UCSD-AML1 (cell line): Measurements from ENCODE around the gene SPRR1A.

Experiments
- DNase-seq: peaks from one replicate; lab custom pipeline; 2025; ENCODE audit not compliant: unreplicated experiment; lab: John Stamatoyannopoulos, UW

The SPRR1A gene

DNA sequence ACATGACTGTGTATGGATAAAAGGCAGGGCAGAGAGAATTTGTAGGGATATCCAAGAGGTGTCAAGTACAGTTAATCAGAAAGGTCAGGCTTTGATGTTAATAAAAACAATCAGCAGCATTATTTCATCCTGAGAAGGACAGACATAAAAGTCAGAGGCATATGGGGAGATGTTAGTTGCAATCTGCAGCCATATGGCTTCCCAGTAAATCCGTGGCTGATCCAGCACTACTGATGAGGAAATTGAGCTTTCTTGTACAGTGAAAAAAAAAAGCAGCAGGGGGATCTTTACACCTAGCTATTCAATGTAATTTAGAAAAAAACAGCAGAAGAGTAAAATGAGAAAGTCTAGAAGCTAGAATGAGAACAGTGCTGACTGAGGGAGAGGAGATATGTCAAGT, 44.9 kb downstream of the SPRR1A start:
- no peak for DNase-seq

DNA sequence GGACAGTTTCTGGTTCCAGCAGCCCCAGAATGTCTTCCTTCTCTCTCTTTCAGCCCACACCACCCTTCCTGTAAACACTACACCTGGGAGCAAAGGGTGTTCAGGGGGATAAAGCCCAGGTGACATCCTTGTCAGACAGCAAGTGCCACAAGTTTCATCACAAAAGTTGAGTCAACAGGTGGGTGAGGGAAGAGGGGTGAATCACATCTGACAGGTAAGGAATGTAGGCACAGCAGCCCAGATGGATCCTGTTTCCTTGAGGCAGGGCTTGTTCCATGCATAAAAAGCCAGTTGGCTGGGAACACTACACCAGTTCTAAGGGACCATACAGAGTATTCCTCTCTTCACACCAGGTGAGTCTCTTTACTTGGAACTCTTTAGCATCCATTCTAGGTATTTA, 47.0 kb downstream of the SPRR1A start, which contains the start of gene SPRR1B:
SPRR1B (plus strand) TSS at position 309 of the 400 bp plus-strand sequence. CDS start 1,143 bp downstream, outside the sequence.
- no peak for DNase-seq

DNA sequence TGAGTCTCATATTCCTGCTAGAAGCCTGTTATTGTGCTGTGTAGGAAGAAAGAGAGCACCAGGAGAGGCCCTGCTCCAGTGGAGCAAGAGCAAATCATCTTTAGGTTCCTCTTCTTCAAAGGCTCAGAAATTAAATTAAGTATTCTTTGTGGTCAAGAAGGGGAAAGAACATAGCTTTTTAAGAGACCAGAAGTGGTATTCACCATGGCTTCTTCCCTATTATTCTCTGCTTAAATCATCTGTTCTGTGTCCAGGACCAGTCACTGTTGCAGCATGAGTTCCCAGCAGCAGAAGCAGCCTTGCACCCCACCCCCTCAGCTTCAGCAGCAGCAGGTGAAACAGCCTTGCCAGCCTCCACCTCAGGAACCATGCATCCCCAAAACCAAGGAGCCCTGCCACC, 48.2 kb downstream of the SPRR1A start:
- no peak for DNase-seq

DNA sequence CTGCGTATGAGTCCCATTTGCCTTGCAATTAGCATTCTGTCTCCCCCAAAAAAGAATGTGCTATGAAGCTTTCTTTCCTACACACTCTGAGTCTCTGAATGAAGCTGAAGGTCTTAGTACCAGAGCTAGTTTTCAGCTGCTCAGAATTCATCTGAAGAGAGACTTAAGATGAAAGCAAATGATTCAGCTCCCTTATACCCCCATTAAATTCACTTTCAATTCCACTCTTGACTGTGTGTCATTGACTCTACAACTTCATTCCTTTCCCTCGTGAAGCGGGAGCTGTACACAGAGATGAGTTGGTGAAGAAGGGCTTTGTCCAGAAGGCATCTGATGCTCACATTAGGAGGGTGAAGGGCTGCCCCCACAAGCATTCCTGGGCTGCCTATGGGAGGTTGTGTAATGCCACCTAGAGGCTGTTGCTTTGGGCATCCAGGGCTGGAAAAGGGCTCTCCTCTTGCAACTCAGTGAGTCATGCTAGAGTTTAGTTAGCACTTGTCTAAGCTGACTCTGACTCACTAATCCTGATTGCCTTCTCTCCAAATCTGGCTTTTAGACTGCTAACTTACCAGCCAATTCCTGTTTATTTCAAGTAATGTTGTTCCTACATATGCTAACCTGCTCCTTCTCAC, 48.9 kb downstream of the SPRR1A start:
- DNase-seq: no peak

DNA sequence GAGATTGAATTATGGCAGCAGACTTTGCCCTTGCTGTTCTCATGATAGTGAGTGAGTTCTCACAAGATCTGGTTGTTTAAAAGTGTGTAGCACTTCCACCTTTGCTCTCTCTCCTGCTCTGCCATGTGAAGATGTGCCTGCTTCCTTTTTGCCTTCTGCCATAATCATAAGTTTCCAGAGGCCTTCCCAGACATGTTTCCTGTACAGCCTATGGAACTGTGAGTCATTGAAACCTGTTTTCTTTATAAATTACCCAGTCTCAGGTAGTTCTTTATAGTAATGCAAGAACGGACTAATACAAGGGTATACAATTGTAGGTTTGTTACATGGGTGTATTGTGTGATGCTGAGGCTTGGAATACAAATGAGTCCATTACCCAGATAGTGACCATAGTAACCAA, 51.3 kb downstream of the SPRR1A start:
- DNase-seq: no peak
